Gastrocnemius medialis (tissue), 4 donors: ENCODE data around the gene ITPK1.

ENCODE experiments used
- CTCF ChIP-seq, 5 experiments: fragments of 450-650 bp in 3 of 5; fragments of 200-600 bp in 2 of 5; sonication (generic) in 2 of 5; IDR thresholded peaks in 4 of 5; conservative IDR thresholded peaks in 1 of 5; 1 replicate in 4 of 5; 2 replicates in 1 of 5; pipeline ENCODE4 v1.5.1; 2016 to 2019; ENCODE audit warnings: antibody characterized with exemption in 5 of 5, mild to moderate bottlenecking in 3 of 5, moderate library complexity in 3 of 5
- POLR2A ChIP-seq, 2 donors: fragments of 450-650 bp; IDR thresholded peaks; one replicate each; pipeline ENCODE4 v1.6.1; 2017; ENCODE audit warnings: antibody characterized with exemption in 2 of 2, mild to moderate bottlenecking in 2 of 2, moderate library complexity in 2 of 2

- no peak for TF ChIP-seq CTCF (IDR thresholded peaks at IDR 0.05 in 4 of 5, conservative IDR thresholded peaks at IDR 0.05 in 1 of 5)
- no peak for TF ChIP-seq POLR2A (IDR thresholded peaks at IDR 0.05)
Observed at GRCh38 chr14:93073910-93074769, 41.6 kb downstream of the ITPK1 start.
